Measurements from ENCODE around the gene WWOX. TPM values are rescaled to one million over a fixed set of nuclear protein-coding genes. Genes with fewer than 3 reads are reported as not detected.

Gene WWOX
- polyA plus RNA-seq, 2 of the 4 experiments (the other 2 are of a cell fraction), result 16.0 to 17.2 TPM

DNA sequence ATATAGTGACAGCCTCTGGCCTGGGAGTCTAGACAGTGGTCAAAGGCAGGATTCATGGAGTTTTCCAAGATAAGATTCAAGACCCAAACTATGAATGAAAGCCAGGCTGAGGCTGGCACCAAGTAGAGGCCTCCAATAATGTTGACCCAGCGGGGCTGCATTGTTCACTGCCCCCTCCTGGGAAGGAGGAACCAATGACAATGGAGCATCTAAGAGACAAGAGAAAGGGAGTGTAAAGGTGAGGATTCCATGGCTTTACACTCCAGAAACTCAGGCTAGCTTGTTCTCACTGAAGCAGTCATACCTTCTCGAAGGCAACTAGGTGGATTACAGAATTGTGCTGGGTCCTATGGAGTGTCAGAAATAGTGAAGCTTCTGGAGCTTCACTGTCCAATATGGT, 380.3 kb downstream of the WWOX start:
- H3K4me2 ChIP-seq, result no peak overlapping the region
- H3K4me3 ChIP-seq, result no peak overlapping the region
- TF ChIP-seq, protein P1, sequence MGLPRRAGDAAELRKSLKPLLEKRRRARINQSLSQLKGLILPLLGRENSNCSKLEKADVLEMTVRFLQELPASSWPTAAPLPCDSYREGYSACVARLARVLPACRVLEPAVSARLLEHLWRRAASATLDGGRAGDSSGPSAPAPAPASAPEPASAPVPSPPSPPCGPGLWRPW (IDR thresholded peaks at IDR 0.05), result no peak
- TF ChIP-seq MAFK (IDR thresholded peaks at IDR 0.05; ENCODE audit: partially characterized antibody), result no peak
- TF ChIP-seq E2F6 (IDR thresholded peaks at IDR 0.05; ENCODE audit: borderline replicate concordance, low read depth), result no peak
- no peak for TF ChIP-seq FOSL2 (IDR thresholded peaks at IDR 0.05)
- TF ChIP-seq FOSL2 (CRISPR knock-in tag; IDR thresholded peaks at IDR 0.05), result no peak
- no peak for TF ChIP-seq SMC3 (IDR thresholded peaks at IDR 0.05)
- TF ChIP-seq RAD21 (conservative IDR thresholded peaks at IDR 0.05 in 1 of 2, IDR thresholded peaks at IDR 0.05 in 1 of 2), result no peak
- ChIA-PET POLR2A (no interaction called here), CTCF (no interaction called here)
- no peaks in the 10 kb centered on the region for H3K9me3 ChIP-seq
- no peak for ATAC-seq
- no peaks in the 10 kb centered on the region for H3K4me1 ChIP-seq
- no peak for DNase-seq (ENCODE audit: low read depth in 1 of 2, low spot score in 1 of 2)
- FAIRE-seq, result no peak
- no peak overlapping the region for H3K27ac ChIP-seq
- 58% methylated on average over 2 of the region's 2 CpGs for WGBS (ENCODE audit: missing lambda C conversion rate)

- no peak overlapping the region for H3K27ac ChIP-seq
- TF ChIP-seq POLR2A (IDR thresholded peaks at IDR 0.05; ENCODE audit: low read length), result no peak
- H3K9me3 ChIP-seq, result no peaks in the 10 kb centered on the region
- no peak overlapping the region for H3K4me3 ChIP-seq
- 44% methylated on average over 2 of the region's 2 CpGs for WGBS (ENCODE audit: missing lambda C conversion rate)
- H3K4me1 ChIP-seq, result no peaks in the 10 kb centered on the region
- ATAC-seq, result no peak
- no peak for DNase-seq (ENCODE audit: low read depth in 1 of 2, low spot score in 1 of 2)
- FAIRE-seq, result no peak
- CTCF ChIA-PET, result no interaction called here
- POLR2A ChIA-PET, result no interaction called here
- H3K4me2 ChIP-seq, result no peak overlapping the region
These were observed 381.1 kb downstream of the WWOX start for GRCh38 chr16:78480588-78480987.

DNA sequence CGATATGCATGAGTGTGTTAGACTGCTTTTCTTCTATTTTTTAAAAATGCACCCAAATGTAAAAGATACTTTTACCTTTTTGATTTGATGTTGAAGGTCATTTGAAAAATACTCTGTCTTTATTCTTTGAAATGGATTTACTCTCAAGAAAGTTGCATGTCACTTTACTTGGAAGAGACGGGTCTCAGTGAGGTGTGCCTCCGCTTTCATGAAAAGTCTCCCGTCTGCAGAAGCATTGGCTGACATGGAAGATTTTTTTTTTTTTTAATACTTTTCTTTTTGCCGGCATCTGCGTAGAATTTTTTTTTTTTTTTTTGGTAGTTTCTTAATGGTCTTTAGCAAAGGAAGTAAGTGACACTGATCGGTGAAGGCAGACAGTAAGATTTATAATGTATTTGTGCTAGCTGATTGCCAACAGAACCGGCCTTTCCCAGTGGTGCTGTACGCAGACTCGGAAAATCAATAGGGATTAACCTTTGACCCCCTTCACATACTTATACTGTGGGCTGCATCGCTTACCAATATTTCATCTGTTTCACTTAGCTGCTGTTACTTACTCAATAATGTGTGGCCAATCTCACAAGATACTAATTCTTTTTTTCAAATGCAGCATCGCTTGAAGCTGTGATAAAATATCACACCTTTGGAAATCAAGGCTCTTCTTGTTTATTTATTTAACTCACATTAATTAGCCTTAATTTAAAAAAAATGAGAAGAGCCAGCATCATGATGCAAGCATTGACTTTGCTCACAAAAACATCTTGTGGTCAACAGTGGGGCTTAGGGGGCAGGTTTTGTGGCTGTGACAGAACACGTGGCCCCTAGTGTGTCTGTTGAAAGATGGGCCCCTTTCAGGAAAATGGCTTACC, 383.9 kb downstream of the WWOX start:
- FAIRE-seq, result no peak
- Histone ChIP-seq H3K4me3 (no peak overlapping the region), H3K4me1 (no peaks in the 10 kb centered on the region), H3K4me2 (no peak overlapping the region), H3K27ac (no peak overlapping the region), H3K9me3 (no peaks in the 10 kb centered on the region)
- ATAC-seq, result no peak
- ChIA-PET CTCF (no interaction called here), POLR2A (no interaction called here)
- DNase-seq (ENCODE audit: low read depth in 1 of 2, low spot score in 1 of 2), result no peak
- TF ChIP-seq NPAS2 (CRISPR knock-in tag; IDR thresholded peaks at IDR 0.05; ENCODE audit: borderline replicate concordance) (no peak), MAFK (IDR thresholded peaks at IDR 0.05; ENCODE audit: partially characterized antibody) (no peak), NR3C1 (IDR thresholded peaks at IDR 0.05) (no peak), TP53 (CRISPR knock-in tag; IDR thresholded peaks at IDR 0.05) (no peak), POLR2AphosphoS2 (conservative IDR thresholded peaks at IDR 0.05; ENCODE audit: low read length) (no peak), SREBF2 (IDR thresholded peaks at IDR 0.05) (no peak), PHF8 (IDR thresholded peaks at IDR 0.05; ENCODE audit: borderline replicate concordance, low read depth) (no peak)
- TF ChIP-seq, protein P2, sequence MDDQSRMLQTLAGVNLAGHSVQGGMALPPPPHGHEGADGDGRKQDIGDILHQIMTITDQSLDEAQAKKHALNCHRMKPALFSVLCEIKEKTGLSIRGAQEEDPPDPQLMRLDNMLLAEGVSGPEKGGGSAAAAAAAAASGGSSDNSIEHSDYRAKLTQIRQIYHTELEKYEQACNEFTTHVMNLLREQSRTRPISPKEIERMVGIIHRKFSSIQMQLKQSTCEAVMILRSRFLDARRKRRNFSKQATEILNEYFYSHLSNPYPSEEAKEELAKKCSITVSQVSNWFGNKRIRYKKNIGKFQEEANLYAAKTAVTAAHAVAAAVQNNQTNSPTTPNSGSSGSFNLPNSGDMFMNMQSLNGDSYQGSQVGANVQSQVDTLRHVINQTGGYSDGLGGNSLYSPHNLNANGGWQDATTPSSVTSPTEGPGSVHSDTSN (IDR thresholded peaks at IDR 0.05), result no peak
- 81% methylated on average over 13 of the region's 13 CpGs for WGBS (ENCODE audit: missing lambda C conversion rate)

DNA sequence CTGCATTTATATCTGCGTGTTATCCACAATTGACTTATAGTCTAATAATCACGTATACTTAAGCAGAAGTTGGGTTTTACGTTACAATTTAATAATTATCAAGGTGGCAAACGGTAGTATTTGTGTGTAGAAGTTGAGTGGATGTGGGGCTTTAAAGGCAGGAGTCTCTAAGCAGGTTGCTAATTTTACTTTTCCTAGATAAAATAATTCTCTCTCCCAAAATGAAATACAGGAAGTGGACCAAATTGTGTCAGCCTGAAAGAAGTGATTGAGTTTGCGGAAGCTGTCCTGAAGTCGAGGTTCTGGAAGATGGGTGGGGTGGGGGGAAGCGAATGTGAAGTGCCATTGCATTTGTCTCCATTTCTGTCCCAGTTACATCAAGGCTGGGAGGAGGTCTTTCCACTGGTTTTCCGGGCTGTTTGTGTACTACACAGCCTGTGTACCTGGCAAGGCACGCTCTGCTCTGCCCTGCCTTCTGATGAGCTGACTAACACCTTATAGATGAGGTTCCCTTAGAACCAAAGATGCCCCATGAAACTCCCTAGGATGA, 385.1 kb downstream of the WWOX start:
- no peak for TF ChIP-seq RAD21 (conservative IDR thresholded peaks at IDR 0.05 in 1 of 2, IDR thresholded peaks at IDR 0.05 in 1 of 2)
- Histone ChIP-seq H3K4me2 (no peak overlapping the region), H3K27ac (no peak overlapping the region), H3K4me1 (no peaks in the 10 kb centered on the region), H3K9me3 (no peaks in the 10 kb centered on the region), H3K4me3 (no peak overlapping the region)
- 60% methylated on average over 9 of the region's 9 CpGs for WGBS (ENCODE audit: missing lambda C conversion rate)
- no peak for DNase-seq (ENCODE audit: low read depth in 1 of 2, low spot score in 1 of 2)
- ATAC-seq, result no peak
- FAIRE-seq, result no peak
- CTCF ChIA-PET, result interaction anchor here (0.5 kb wide), 1 partner anchor 379 kb away, joined by 4 read pairs; no protein-coding TSS in a partner anchor
- POLR2A ChIA-PET, result no interaction called here
